Measurements from ENCODE around the gene SMIM23. TPM values are rescaled to one million over a fixed set of nuclear protein-coding genes. Genes with fewer than 3 reads are reported as not detected.

SMIM23 gene
- total RNA-seq, 1 donor from 2014 or later, result not detected

DNA sequence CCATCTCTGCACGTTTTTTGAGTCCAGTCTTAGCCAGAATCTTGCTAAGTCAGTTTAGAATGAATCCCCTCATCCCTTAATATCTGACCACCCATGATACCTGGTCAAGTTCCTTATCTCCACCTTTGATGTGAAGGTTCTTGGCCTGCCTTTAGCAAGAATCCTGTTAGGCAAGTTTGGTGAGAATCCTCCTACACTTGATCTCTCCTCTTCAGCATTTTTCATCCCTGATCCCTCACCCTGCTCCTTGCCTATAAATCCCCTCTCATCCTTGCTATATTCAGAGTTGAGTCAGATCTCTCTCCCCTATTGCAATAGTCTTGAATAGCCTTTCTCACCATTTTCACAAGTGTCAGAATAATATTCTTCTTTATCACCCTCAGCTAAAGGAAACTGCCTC lies 31.0 kb downstream of the SMIM23 start:
- no peak for DNase-seq (ENCODE audit: low spot score)

DNA sequence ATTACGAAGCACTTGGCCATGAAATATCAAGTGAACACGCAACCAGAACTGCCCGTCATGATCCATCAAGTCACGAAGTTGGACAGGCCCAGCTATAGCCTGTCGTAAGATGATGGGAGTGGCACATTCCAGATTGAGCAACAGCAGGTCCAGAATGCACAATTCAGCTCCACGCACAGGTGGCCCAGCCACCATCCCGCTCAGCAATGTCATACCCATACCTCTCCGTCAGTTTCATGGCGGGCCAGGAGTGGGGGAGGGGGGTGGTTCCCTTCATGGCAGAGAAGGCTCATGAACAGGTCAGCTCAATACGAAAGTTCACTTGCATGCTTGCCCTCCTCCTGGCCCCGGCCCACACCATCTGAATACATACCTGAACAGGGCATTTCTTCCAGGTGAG lies 34.9 kb downstream of the SMIM23 start:
- no peak for DNase-seq (ENCODE audit: low spot score)

DNA sequence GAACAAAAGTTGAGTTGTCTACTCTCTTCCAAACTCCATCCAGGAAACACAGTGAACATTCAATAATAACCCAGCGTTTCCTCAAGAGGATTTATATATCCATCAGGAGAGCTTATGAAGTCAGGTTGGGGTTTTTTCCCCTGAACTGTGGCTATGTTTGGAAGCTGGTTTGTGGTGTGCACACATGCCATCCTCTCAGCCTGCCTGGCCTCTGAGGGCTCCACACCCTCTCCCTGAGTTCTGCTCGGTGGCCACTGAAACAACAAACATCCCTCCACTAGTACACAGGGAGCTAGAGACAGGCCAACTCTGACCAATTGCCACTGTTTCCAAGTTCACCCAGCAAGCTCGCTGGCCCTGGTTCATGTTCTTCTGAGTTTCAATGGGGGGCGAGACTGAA lies 35.7 kb downstream of the SMIM23 start:
- no peak for DNase-seq (ENCODE audit: low spot score)

DNA sequence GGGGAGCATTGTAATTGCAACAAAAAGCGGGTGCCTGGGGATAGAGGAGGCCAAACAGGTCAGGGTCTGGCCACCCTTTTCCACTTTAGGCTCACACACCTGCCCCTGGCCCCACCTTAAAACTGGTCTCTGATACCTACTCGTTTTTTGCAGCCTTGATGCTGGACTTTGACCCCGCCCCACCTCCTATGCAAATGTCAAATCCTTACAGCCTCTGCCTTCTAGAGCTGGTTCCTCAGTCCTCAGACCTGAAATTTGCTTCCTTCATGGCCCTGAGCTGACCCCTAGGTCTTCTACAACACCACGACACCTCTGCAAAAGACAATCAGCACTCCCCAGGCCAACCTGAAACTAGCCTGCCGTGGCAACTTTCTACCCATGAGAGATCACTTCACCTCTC lies 37.7 kb downstream of the SMIM23 start:
- DNase-seq (ENCODE audit: low spot score), result no peak

DNA sequence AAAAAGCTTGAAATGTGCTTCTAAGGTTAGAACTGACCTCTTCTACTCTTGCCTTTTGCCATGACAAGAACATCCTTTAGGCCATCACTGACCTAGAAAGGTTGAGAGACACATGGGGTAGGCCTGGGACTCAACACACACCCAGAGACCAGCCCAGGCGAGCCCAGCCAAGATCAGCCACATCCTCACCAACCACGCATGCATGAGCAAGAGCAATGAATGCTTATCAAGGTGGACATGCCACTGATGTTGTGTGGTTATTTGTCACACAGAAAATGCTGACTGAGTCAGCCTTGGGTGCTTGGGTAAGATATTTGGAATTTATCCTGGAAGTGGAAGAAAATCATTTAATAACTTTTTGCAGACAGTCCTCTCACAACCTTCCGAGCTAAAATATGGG lies 39.4 kb downstream of the SMIM23 start:
- DNase-seq (ENCODE audit: low spot score), result no peak

DNA sequence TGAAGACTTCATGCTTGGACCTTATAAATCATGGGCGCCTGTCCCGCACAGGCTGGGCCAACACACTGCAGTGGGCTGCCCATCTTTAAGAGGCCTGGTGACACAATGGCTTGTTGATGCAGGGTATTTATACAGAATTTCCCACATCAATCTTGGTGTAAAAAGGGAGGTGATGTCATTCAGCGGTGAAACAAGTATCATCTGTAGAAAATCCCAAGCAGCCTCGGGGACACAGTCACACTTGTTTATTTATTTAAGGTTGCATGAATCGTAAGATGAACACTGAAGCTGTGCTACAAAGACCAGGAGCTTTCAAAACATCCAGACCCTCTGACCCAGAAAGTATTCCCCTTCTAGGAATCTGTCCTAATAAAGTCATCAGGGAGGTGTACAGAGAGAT lies 40.5 kb downstream of the SMIM23 start:
- no peak for DNase-seq (ENCODE audit: low spot score)

DNA sequence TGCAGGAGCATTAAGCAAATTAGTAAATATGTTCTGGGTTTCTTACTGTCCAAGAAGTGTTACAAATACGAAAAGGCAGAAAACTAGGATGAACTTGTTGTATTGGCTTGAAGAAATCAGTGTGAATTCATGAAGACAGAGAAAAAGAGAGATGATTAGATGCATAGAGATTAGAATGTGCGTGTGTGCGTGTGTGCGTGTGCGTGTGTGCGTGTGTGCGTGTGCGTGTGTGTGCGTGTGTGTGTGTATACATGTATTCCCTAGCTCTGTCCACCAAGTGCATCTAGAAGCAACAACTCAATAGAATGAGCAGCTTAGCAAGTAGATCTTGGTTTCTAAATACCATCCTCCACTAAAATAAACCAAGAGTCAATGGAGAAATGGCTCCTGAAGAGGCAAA lies 41.5 kb downstream of the SMIM23 start:
- DNase-seq (ENCODE audit: low spot score), result no peak

DNA sequence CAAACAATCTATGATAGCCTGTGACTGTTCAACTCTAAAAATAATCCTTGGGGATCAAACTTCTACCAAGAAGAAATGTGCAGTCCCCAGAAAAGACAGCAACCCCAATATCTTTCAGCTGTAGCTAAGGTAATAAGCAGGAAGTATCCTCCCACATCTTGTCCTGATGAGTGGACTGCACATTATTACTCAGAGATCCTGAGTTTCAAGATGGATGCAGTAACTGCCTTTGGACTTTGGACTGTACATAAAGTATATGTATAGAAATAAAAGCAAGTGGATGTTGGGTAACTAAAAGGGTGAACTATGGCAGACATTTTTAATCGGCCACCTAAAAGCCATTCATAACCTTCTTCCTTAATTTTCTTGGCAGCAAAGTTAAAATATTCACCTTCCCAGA lies 45.1 kb downstream of the SMIM23 start:
- no peak for DNase-seq (ENCODE audit: low spot score)

DNA sequence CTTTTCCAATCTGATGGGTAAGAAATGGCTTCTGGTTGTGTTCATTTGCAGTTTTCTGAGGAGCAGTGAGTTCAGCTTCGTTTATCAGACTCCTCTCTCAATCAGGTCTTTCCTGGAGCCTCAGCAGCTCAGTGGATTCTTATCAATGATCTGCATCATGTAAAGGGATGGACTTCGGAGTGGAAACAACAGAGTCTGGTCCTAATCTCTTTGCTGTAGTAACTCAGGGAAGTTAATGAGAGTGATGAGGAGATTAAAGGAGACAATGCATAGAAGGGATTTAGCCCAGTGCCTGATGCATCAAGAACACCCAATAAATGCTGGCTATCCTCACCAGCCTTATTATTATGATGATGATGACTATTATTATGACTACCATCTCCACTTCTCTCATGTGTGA lies 47.2 kb downstream of the SMIM23 start:
- DNase-seq (ENCODE audit: low spot score), result no peak

DNA sequence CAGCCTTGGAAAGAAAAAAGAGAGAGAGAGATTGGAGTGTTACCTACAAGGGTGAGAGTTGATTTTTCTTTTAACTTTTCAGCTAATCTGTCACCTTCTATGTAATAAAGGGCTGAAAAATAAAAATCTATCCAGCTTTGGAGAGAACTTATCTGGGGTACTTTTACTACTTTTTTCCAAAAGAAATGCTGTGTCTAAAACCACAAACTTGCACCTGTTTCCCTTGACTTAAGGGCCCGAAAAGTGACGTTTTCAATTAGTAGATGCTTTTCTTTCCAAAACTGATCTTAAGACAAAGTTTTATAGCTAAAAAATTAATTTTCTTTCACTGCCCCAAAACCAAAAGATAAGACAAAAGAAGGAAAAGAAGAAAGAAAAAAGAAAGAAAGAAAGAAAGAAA lies 48.8 kb downstream of the SMIM23 start:
- no peak for DNase-seq (ENCODE audit: low spot score)

DNA sequence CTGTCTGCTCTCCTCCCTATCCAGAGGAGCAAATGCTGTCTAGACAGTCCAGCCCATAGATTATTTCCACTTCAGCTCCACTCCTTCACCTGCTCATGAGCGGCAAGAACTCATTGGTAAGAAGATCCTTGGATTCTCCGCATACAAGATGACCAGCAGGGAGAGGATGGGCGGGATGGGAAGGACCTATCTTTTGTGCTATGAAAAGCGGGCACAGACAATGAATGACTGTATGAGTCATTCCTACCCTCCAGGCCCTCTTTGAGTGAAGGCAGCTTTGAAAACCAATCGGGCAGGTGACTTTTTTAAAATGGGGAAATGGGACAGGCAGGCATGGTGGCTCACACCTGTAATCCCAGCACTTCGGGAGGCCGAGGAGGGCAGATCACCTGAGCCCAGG lies 49.4 kb downstream of the SMIM23 start:
- DNase-seq (ENCODE audit: low spot score), result no peak

DNA sequence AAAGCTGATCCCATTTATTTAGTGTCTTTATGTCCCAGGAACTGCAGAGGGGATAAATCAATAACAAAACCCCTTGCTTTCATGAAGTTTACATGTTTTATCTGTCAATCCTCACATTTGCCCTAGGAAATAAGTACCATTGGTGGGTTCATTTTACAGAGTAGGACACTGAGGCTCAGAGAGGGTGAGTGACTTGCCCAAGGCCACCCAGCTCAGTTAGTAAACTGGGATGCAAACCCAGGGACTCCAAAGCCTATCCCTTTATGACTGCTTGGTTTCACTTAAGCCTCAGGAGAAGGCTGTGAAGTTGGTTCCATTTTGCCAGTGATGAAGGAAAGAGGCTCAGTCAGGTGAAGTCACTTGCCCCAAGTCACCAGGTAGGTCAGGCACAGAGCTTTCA lies 51.9 kb downstream of the SMIM23 start:
- DNase-seq (ENCODE audit: low spot score), result no peak

DNA sequence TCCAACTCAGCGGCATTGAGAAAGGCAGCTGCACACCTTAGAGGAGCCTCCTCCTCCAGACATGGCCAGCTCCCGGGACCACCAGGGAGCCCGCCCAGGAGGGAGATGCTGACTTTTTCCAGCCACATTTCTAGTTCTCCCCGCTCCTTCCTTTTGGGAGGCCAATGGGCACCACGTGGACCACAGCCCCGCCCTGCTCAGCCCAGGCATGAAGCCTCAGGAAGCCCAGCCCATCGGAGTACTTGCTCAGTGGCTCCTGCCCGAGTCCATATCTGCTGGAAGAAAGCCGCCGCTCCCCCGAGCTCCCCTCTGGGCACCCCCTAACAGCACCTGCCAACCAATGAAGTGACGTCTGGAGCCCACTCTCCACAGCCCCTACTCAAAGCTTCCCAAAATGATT lies 52.4 kb downstream of the SMIM23 start:
- DNase-seq (ENCODE audit: low spot score), result no peak

DNA sequence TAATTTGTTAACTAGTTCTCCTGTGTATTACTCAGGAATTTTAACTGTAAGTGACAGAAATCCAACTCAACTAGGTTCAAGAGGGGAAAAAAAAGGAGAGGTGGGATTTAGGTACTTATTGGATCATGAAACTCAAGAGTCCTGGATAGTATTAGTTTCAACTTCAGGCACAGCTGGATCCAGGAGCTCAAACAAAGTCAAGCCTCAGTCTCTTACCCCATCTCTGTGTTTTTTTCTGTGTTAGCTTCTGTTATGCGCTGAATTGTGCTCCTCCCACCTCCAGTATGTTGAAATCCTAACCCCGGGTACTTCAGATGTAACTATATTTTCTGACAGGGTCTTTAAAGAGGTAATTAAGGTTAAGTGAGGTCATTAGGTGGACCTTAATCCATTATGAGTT lies 53.5 kb downstream of the SMIM23 start:
- no peak for DNase-seq (ENCODE audit: low spot score)

DNA sequence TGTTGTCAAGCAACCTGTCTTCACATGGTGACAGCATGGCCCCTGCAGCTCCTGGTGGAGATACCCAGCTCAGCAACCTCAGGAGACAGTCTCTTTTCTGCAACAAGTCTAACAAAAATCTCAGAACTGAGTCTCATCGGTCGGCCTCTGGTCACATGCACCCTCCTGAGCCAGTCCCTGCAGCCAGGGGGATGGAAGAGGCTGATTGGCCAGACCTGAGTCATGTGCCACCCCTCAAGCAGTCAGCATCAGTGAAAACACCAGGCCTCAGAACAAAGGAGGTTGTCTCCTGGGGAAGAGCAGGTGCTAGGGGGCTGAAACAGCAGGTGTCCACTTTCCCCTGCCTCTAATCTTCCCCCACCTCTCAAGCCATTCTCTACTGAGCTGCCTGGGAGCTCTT lies 54.4 kb downstream of the SMIM23 start:
- no peak for DNase-seq (ENCODE audit: low spot score)

Other genes with a start within 250 kb of the SMIM23 start
- 64.2 TPM for gene FBXW11, start 220.8 kb downstream of the SMIM23 start, total RNA-seq

All from ureter (tissue), 1 donor.